Amygdala (tissue), 56 donors: ENCODE results near the gene GAL.

Experiments
- DNase-seq, 56 donors: peaks; one replicate each; lab custom pipeline; 2025; lab: John Stamatoyannopoulos, UW

GAL gene

GRCh38 chr11:68695531-68695930 is 11.2 kb downstream of the GAL start:
- no peak for DNase-seq

- DNase-seq, result no peak
Observed at GRCh38 chr11:68698993-68699392, 14.6 kb downstream of the GAL start.

- DNase-seq, result no peak
Observed at GRCh38 chr11:68704887-68705286, 20.5 kb downstream of the GAL start.

GRCh38 chr11:68707527-68707926 is 23.2 kb downstream of the GAL start:
- no peak for DNase-seq

GRCh38 chr11:68709062-68709461 is 24.7 kb downstream of the GAL start:
- DNase-seq, result no peak

- no peak for DNase-seq
Observed at GRCh38 chr11:68710409-68710808, 26.1 kb downstream of the GAL start.

GRCh38 chr11:68711114-68711513 is 26.8 kb downstream of the GAL start:
- no peak for DNase-seq

- peak in 8 of 56 donors; percentile 1 to 18 (median 9) for DNase-seq
Observed at GRCh38 chr11:68714060-68714856, 29.9 kb downstream of the GAL start.

GRCh38 chr11:68715456-68716122 is 31.2 kb downstream of the GAL start:
- DNase-seq, result no peak

GRCh38 chr11:68721075-68721474 is 36.7 kb downstream of the GAL start:
- DNase-seq, result no peak

- DNase-seq, result no peak
Observed at GRCh38 chr11:68722143-68722542, 37.8 kb downstream of the GAL start.

GRCh38 chr11:68724293-68724692 is 39.9 kb downstream of the GAL start:
- no peak for DNase-seq

GRCh38 chr11:68727783-68728182 is 43.4 kb downstream of the GAL start:
- peak in 1 of 56 donors; percentile 2 for DNase-seq

GRCh38 chr11:68734111-68734510 is 49.8 kb downstream of the GAL start:
- DNase-seq, result no peak

GRCh38 chr11:68735125-68735524 is 50.8 kb downstream of the GAL start:
- DNase-seq, result no peak

GRCh38 chr11:68735646-68736045 is 51.3 kb downstream of the GAL start:
- DNase-seq, result no peak
